Smooth muscle cell (in vitro differentiated cells): ENCODE measurements around the gene ZNF136. TPM values are rescaled to one million over a fixed set of nuclear protein-coding genes. Genes with fewer than 3 reads are reported as not detected.

Source experiments
- DNase-seq: peaks from one replicate; lab custom pipeline; 2025; ENCODE audit not compliant: unreplicated experiment; lab: John Stamatoyannopoulos, UW
- H2AFZ ChIP-seq: fragments of 200-600 bp; sonication (generic); 2 replicates; pipeline ENCODE4 v1.6.0; 2016; ENCODE audit warnings: antibody characterized with exemption, low read depth, mild to moderate bottlenecking
- H3F3A ChIP-seq: fragments of 200-600 bp; sonication (generic); 2 replicates; pipeline ENCODE4 v1.6.0; 2017; ENCODE audit warnings: antibody characterized with exemption, low read depth
- H3K27ac ChIP-seq: fragments of 200-600 bp; sonication (generic); 2 replicates; pipeline ENCODE4 v1.5.1; 2016; ENCODE audit warnings: low read depth, mild to moderate bottlenecking
- H3K27me3 ChIP-seq: fragments of 200-600 bp; sonication (generic); 2 replicates; pipeline ENCODE4 v1.6.1; 2016; ENCODE audit warnings: low read depth, mild to moderate bottlenecking
- H3K36me3 ChIP-seq: fragments of 200-600 bp; sonication (generic); 2 replicates; pipeline ENCODE4 v1.5.1; 2016; ENCODE audit warnings: low read depth
- H3K4me1 ChIP-seq: fragments of 200-600 bp; sonication (generic); 2 replicates; pipeline ENCODE4 v1.5.1; 2016; ENCODE audit warnings: low read depth
- H3K4me2 ChIP-seq: fragments of 200-600 bp; sonication (generic); 2 replicates; pipeline ENCODE4 v1.6.0; 2016; ENCODE audit warnings: mild to moderate bottlenecking
- H3K4me3 ChIP-seq: fragments of 200-600 bp; sonication (generic); 2 replicates; pipeline ENCODE4 v1.5.1; 2016; ENCODE audit warnings: mild to moderate bottlenecking
- H3K79me2 ChIP-seq: fragments of 200-600 bp; sonication (generic); 2 replicates; pipeline ENCODE4 v1.6.0; 2016; ENCODE audit warnings: low read depth, mild to moderate bottlenecking
- H3K9ac ChIP-seq: fragments of 200-600 bp; sonication (generic); 2 replicates; pipeline ENCODE4 v1.6.0; 2016; ENCODE audit warnings: low read depth
- H3K9me3 ChIP-seq: fragments of 200-600 bp; sonication (generic); replicated peaks from 2 replicates; pipeline ENCODE4 v1.5.1; 2016; ENCODE audit warnings: low read depth
- H4K20me1 ChIP-seq: fragments of 200-600 bp; sonication (generic); 2 replicates; pipeline ENCODE4 v1.6.0; 2016; ENCODE audit warnings: low read depth
- WGBS: methylation state at CpG from one replicate; pipeline ENCODE4 v1.1.7; 2016; ENCODE audit warnings: low lambda C conversion rate; 5-methylcytosine and 5-hydroxymethylcytosine counted together
- polyA plus RNA-seq: library from polyadenylated mRNA; unstranded; fragments of >200 nt; fragmentation: Nextera tagmentation; extraction: Ambion mirVana; gene quantifications from 2 replicates; pipeline ENCODE4 v1.2.1, GENCODE V29; 2016
- total RNA-seq: library from RNA; depleted of rRNA; stranded (reverse); fragments of >200 nt; gene quantifications from 2 replicates; pipeline ENCODE4 v1.2.3, GENCODE V29; 2014
- TF ChIP-seq, protein P1 (sequence below): fragments of 200-600 bp; sonication (generic); IDR thresholded peaks from 2 replicates; pipeline ENCODE4 v1.5.1; 2017; ENCODE audit warnings: borderline replicate concordance, mild to moderate bottlenecking, antibody characterized with exemption; ENCODE audit not compliant: insufficient read depth, poor library complexity, severe bottlenecking

Gene ZNF136
- total and polyA plus RNA-seq, 2 experiments from 2014 or later = 5.1 to 5.7 TPM

DNA sequence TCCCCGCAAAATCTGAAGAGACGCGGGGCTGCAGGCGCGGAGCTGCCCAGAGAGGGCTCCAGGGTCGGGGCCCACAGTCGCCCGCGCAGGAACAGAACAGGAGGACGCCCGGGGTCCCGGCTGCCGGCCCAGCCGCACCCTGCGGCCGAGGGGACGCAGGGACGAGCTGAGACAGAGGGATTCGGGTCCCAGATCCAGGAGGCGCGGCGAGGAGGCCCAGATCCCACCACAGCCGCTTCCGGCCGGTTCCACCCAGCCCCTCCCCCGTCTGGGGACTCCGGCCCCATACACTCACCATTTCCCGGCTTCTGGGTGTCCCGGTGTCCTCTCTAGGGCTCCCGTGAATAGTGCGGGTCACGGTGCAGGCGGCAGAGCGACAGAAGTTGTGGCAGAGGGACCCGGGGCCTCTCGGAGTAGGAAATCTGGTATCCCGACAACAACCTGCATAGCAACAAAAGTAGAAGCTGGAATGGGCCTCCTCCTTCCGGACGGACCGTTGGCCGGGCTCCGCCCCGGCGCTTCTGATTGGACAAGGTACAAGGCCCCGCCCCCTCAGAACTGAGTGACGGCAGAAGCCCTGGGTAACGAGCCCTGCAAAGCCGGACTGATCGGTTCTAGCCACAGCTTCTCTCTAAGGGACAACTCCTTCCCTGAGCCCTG lies 22.9 kb upstream of the ZNF136 start, which contains the start of gene ZNF20:
ZNF20 (minus strand) TSS at position 466 of the 660 bp plus-strand sequence; CDS start at position 298, 168 bp downstream.
- H2AFZ ChIP-seq = peak within 1 kb of the TSS; percentile 79
- WGBS = 2% methylated on average over 47 of the region's 49 CpGs

DNA sequence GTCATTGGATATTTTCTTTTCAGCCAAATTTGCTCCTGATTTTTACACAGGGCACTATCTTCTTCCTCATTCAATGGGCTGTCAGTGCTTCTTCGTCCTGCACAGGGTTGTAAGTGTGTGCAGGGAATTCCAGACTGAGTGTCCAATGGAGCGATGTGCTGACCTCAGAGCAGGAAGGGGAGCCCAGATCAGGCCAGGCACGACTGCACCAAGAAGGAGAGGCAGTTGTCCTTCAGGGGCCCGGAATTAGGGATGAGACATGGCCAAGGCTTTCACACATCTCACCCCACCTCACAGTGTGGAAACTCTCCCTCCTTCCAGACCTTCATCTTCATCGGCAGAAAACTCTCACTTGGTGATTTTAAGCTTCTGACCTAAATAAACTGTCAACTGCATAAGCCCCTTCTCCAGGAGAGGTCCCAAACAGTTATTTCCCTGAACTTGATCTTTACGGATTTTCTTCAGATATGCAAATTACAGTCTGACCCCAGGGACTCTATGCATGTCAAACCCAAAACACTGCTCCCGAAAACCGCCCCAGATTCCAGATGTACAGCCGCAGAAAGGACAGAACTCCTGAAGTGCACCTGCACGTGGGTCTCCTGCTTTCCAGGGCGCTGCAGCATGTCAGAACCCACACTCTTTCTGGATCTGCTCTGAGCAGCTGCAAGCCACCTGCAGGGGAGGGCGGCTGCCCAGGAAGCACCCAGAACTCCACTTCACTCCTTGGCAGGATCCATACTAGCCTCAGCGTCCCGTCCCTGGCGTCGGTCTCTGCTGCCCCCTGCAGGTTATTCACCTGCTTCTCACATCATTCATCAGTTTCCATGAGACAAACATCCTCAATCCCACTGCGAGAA lies 22.1 kb upstream of the ZNF136 start:
- H3F3A ChIP-seq = no peaks in the 10 kb centered on the region
- H3K4me3 ChIP-seq = peak overlapping the region; percentile 85
- no peaks in the 10 kb centered on the region for H4K20me1 ChIP-seq
- peaks cover 20% of the 10 kb centered on the region for H3K36me3 ChIP-seq
- H3K27ac ChIP-seq = no peak overlapping the region
- no peaks in the 10 kb centered on the region for H3K27me3 ChIP-seq
- peaks cover 13% of the 10 kb centered on the region for H3K9me3 ChIP-seq
- H3K4me1 ChIP-seq = peaks cover 16% of the 10 kb centered on the region
- WGBS = 28% methylated on average over 17 of the region's 17 CpGs
- peaks cover 25% of the 10 kb centered on the region for H3K79me2 ChIP-seq
- TF ChIP-seq, protein P1, sequence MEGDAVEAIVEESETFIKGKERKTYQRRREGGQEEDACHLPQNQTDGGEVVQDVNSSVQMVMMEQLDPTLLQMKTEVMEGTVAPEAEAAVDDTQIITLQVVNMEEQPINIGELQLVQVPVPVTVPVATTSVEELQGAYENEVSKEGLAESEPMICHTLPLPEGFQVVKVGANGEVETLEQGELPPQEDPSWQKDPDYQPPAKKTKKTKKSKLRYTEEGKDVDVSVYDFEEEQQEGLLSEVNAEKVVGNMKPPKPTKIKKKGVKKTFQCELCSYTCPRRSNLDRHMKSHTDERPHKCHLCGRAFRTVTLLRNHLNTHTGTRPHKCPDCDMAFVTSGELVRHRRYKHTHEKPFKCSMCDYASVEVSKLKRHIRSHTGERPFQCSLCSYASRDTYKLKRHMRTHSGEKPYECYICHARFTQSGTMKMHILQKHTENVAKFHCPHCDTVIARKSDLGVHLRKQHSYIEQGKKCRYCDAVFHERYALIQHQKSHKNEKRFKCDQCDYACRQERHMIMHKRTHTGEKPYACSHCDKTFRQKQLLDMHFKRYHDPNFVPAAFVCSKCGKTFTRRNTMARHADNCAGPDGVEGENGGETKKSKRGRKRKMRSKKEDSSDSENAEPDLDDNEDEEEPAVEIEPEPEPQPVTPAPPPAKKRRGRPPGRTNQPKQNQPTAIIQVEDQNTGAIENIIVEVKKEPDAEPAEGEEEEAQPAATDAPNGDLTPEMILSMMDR = peak; percentile 85
- no peak overlapping the region for H2AFZ ChIP-seq
- DNase-seq = peak; percentile 44
- H3K9ac ChIP-seq = no peak overlapping the region
- H3K4me2 ChIP-seq = peak overlapping the region; percentile 80

More for the DNA sequence above, 22.9 kb upstream of the ZNF136 start, which contains the start of gene ZNF20:
- peak within 1 kb of the TSS; percentile 85 for H3K4me3 ChIP-seq
- peak within 1 kb of the TSS; percentile 87 for H3K9ac ChIP-seq
- H3F3A ChIP-seq = no peaks in the 10 kb centered on the region
- peak within 1 kb of the TSS; percentile 80 for H3K4me2 ChIP-seq
- peaks cover 20% of the 10 kb centered on the region for H3K36me3 ChIP-seq
- no peaks in the 10 kb centered on the region for H4K20me1 ChIP-seq
- TF ChIP-seq, protein P1 = no peak
- peaks cover 16% of the 10 kb centered on the region for H3K4me1 ChIP-seq
- H3K27me3 ChIP-seq = no peaks in the 10 kb centered on the region
- DNase-seq = peak; percentile 81
- H3K79me2 ChIP-seq = peaks cover 25% of the 10 kb centered on the region
- peak within 1 kb of the TSS; percentile 83 for H3K27ac ChIP-seq
- H3K9me3 ChIP-seq = peaks cover 7% of the 10 kb centered on the region

DNA sequence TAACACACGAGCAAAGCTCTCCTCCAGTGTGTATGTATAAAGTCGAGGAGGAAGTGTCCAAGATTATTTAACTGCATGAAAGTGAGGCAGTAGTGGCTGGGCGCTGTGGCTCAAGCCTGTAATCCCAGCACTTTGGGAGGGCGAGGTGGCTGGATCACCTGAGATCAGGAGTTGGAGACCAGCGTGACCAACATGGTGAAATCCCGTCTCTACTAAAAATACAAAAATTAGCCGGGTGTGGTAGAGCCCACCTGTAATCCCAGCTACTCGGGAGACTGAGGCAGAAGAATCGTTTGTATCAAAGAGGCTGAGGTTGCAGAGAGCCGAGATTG lies 21.5 kb upstream of the ZNF136 start:
- H3K9ac ChIP-seq = no peak overlapping the region
- H3K4me3 ChIP-seq = no peak overlapping the region
- 64% methylated on average over 10 of the region's 10 CpGs for WGBS
- no peaks in the 10 kb centered on the region for H4K20me1 ChIP-seq
- no peak for DNase-seq
- H2AFZ ChIP-seq = no peak overlapping the region
- no peaks in the 10 kb centered on the region for H3K27me3 ChIP-seq
- no peak overlapping the region for H3K4me2 ChIP-seq
- peaks cover 25% of the 10 kb centered on the region for H3K79me2 ChIP-seq
- peaks cover 19% of the 10 kb centered on the region for H3K9me3 ChIP-seq
- TF ChIP-seq, protein P1 = no peak
- H3K36me3 ChIP-seq = peaks cover 24% of the 10 kb centered on the region
- H3K4me1 ChIP-seq = peaks cover 16% of the 10 kb centered on the region
- H3F3A ChIP-seq = no peaks in the 10 kb centered on the region
- no peak overlapping the region for H3K27ac ChIP-seq
